ENCODE measurements around the gene UNC50. TPM values are rescaled to one million over a fixed set of nuclear protein-coding genes. Genes with fewer than 3 reads are reported as not detected.

UNC50 gene
- total and polyA plus RNA-seq, 7 donors = 19.9 to 48.5 (median 26.6) TPM

GRCh38 chr2:98608962-98609604 lies 694 bp downstream of the UNC50 start:
- Histone ChIP-seq H3K4me3 (peak overlapping the region; percentile 98), H3K4me1 (peaks cover 49% of the 10 kb centered on the region), H3K27me3 (ENCODE audit: insufficient read depth in 3 of 3, low read length in 2 of 3) (no peaks in the 10 kb centered on the region), H3K9me3 (no peaks in the 10 kb centered on the region), H3K36me3 (ENCODE audit: insufficient read depth in 1 of 2, low read depth in 1 of 2) (peaks cover 3 to 43% of the 10 kb centered on the region in 2 donors), H3K27ac (peak overlapping the region; percentile 99)
- DNase-seq (no peak), ATAC-seq (peak; percentile 23 to 53 (median 42))
- TF ChIP-seq CTCF (IDR thresholded peaks at IDR 0.05) = no peak
- intact Hi-C loops (cut with DNase I) = loop anchor here in 1 of 2 donors (10.0 kb wide), 1 partner anchor 194 kb away; no protein-coding TSS in a partner anchor
- WGBS, 3 donors = 1 to 2% (median 1%) methylated on average over 29 of the region's 29 CpGs

GRCh38 chr2:98614024-98614739 lies 5.8 kb downstream of the UNC50 start:
- Histone ChIP-seq H3K27me3 (ENCODE audit: insufficient read depth in 3 of 3, low read length in 2 of 3) (no peaks in the 10 kb centered on the region), H3K9me3 (no peaks in the 10 kb centered on the region), H3K36me3 (ENCODE audit: insufficient read depth in 1 of 2, low read depth in 1 of 2) (peaks cover 10 to 94% of the 10 kb centered on the region in 2 donors), H3K4me1 (peaks cover 24% of the 10 kb centered on the region), H3K27ac (no peak overlapping the region), H3K4me3 (no peak overlapping the region)
- WGBS, 3 donors = 93 to 96% (median 95%) methylated on average over 9 of the region's 9 CpGs
- intact Hi-C loops (cut with DNase I) = loop anchor here in 1 of 2 donors (10.0 kb wide), 1 partner anchor 541 kb away; the partner anchor contains the start of genes LIPT1 and TSGA10
- DNase-seq (no peak), ATAC-seq (no peak)
- TF ChIP-seq CTCF (IDR thresholded peaks at IDR 0.05) = no peak

- H3K36me3 ChIP-seq (ENCODE audit: insufficient read depth in 1 of 2, low read depth in 1 of 2) = peaks cover 10 to 100% of the 10 kb centered on the region in 2 donors
- H3K27me3 ChIP-seq (ENCODE audit: insufficient read depth in 3 of 3, low read length in 2 of 3) = no peaks in the 10 kb centered on the region
- ATAC-seq = peak in 1 of 4 donors; percentile 46
These were observed 7.1 kb downstream of the UNC50 start for GRCh38 chr2:98615481-98615880.

GRCh38 chr2:98617149-98617548 lies 8.8 kb downstream of the UNC50 start:
- H3K4me3 ChIP-seq = no peak overlapping the region
- H3K27me3 ChIP-seq (ENCODE audit: insufficient read depth in 3 of 3, low read length in 2 of 3) = no peaks in the 10 kb centered on the region
- no peak for ATAC-seq
- no peaks in the 10 kb centered on the region for H3K4me1 ChIP-seq
- intact Hi-C loops (cut with DNase I) = loop anchor here in 1 of 2 donors (10.0 kb wide), 1 partner anchor 538 kb away; the partner anchor contains the start of genes LIPT1 and TSGA10
- H3K36me3 ChIP-seq (ENCODE audit: insufficient read depth in 1 of 2, low read depth in 1 of 2) = peaks cover 6 to 100% of the 10 kb centered on the region in 2 donors
- no peak overlapping the region for H3K27ac ChIP-seq
- WGBS, 3 donors = 47 to 53% (median 48%) methylated on average over 5 of the region's 5 CpGs
- no peak for TF ChIP-seq CTCF (IDR thresholded peaks at IDR 0.05)
- no peak for DNase-seq
- no peaks in the 10 kb centered on the region for H3K9me3 ChIP-seq

More at GRCh38 chr2:98615481-98615880, 7.1 kb downstream of the UNC50 start:
- peaks cover 12% of the 10 kb centered on the region for H3K4me1 ChIP-seq
- H3K4me3 ChIP-seq = no peak overlapping the region
- no peak overlapping the region for H3K27ac ChIP-seq
- no peaks in the 10 kb centered on the region for H3K9me3 ChIP-seq
- intact Hi-C loops (cut with DNase I) = loop anchor here in 1 of 2 donors (10.0 kb wide), 1 partner anchor 539 kb away; the partner anchor contains the start of genes LIPT1 and TSGA10
- 57 to 82% (median 65%) methylated on average over 5 of the region's 5 CpGs for WGBS, 3 donors
- TF ChIP-seq CTCF (IDR thresholded peaks at IDR 0.05) = no peak
- no peak for DNase-seq
